ENCODE results near the gene PDZRN3.

DNA sequence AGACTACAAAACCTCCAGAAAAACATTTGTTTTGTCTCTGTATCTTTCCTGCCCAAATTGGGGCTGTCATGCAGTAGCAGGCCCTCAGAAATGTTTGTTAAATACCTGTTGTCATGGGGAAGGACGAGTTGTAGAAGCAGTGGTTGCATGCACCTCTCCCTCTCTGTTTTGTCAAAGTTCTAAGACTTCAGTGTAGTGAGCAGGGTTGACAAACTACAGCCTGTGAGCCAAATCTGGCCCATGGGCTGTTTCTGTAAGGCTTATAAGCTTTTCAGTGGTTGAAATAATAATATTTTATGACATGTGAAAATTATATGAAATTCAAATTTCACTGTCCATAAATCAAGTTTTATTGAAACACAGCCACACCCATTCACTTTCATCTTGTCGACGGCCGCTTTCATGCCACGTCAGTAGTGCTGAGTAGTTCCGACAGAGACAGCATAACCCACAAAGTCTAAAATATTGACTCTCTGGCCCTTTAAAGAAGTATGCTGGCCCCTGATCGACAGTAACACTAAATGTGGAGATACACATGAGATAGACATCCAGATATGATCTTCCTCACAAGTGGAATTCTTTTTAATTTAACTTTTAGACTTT, 102.9 kb downstream of the PDZRN3 start:
- TF ChIP-seq, protein P1, sequence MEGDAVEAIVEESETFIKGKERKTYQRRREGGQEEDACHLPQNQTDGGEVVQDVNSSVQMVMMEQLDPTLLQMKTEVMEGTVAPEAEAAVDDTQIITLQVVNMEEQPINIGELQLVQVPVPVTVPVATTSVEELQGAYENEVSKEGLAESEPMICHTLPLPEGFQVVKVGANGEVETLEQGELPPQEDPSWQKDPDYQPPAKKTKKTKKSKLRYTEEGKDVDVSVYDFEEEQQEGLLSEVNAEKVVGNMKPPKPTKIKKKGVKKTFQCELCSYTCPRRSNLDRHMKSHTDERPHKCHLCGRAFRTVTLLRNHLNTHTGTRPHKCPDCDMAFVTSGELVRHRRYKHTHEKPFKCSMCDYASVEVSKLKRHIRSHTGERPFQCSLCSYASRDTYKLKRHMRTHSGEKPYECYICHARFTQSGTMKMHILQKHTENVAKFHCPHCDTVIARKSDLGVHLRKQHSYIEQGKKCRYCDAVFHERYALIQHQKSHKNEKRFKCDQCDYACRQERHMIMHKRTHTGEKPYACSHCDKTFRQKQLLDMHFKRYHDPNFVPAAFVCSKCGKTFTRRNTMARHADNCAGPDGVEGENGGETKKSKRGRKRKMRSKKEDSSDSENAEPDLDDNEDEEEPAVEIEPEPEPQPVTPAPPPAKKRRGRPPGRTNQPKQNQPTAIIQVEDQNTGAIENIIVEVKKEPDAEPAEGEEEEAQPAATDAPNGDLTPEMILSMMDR (IDR thresholded peaks at IDR 0.05): no peak
- TF ChIP-seq POLR2A (IDR thresholded peaks at IDR 0.05): no peak
